Measurements from ENCODE around the gene ANKRD33. TPM values are rescaled to one million over a fixed set of nuclear protein-coding genes. Genes with fewer than 3 reads are reported as not detected.

ANKRD33 gene
- total RNA-seq (2021; fragmentation: NEBNext Ultra II Directional; extraction: Animal tissue kit (Norgen Biotek cat#: 25700)) = not detected
- long read RNA-seq = 0 reads

DNA sequence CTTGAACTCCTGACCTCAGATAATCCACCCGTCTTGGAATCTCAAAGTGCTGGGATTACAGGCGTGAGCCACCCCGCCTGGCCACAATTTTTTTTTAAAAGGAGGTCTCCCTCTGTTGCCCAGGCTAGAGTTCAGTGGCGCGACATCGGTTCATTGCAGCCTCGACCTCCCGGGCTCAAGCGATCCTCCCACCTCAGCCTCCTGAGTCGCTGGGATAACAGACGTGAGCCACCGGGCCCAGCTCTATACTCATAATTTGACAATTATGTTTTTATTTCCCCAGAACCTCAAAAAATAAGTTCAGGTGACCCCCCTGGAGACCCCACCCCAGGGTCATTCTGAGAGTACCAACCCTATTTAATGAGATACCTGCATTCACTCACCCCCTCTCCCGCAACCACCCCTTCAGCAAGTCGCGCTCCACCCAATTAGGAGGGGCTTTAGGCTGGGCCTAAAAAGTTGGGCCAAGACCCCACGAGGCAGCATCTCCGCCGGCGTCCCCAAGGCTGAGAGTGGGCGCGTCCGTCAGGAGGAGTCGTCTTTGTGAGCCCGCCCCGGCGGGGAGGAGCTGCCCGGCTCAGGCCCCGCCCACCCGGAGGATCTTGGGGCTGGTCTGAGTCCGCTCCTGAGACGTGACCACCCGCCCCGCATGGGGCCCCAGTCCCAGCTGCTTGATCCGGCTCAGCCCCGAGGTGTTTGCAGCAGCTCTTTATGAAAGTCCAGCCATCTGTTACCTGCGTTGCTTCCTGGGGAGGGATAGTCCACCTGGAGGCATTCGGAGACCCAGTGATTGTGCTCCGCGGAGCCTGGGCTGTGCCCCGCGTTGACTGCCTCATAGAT lies at the start of gene ANKRD33:
ANKRD33 (plus strand) TSS at position 628 of the 840 bp plus-strand sequence; CDS start at position 712, 84 bp downstream.
- Mint-ChIP-seq H3K27ac (peak within 1 kb of the TSS; percentile 95), H3K4me1 (ENCODE audit: low read depth) (peaks cover 33% of the 10 kb centered on the region), H3K4me3 (no peak within 1 kb of the TSS), H3K27me3 (ENCODE audit: insufficient read depth) (no peaks in the 10 kb centered on the region), H3K36me3 (ENCODE audit: low read depth) (peaks cover 8% of the 10 kb centered on the region; the same call in 1 of the 2 replicates), H3K9me3 (no peaks in the 10 kb centered on the region)
- DNase-seq = no peak
- TF ChIP-seq CTCF (IDR thresholded peaks at IDR 0.05) = no peak

DNA sequence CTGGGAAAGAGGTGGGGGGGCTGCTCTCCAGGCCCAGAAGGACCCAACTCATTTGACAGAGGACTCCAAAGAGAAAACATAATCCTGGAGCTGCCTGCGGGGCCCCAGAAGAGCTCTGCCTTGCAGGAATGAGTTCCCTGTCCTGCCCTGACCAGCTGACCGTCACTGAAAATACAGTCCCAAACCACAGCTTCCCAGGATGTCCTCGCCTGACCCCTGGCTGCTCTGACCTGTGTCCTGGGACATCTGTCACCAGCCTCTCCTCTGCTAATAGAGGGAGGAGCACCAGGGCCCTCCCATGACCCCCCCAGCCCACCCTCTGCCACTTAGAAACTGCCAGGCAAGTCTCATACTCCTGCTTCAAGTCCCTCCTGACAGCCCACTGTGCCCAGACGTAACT lies 49.1 kb upstream of the ANKRD33 start:
- Mint-ChIP-seq H3K27me3 (ENCODE audit: insufficient read depth) (peaks cover 53% of the 10 kb centered on the region), H3K36me3 (ENCODE audit: low read depth) (no peaks in the 10 kb centered on the region), H3K9me3 (no peaks in the 10 kb centered on the region), H3K4me3 (no peak overlapping the region), H3K27ac (no peak overlapping the region), H3K4me1 (ENCODE audit: low read depth) (no peaks in the 10 kb centered on the region)
- no peak for TF ChIP-seq CTCF (IDR thresholded peaks at IDR 0.05)
- no peak for DNase-seq

DNA sequence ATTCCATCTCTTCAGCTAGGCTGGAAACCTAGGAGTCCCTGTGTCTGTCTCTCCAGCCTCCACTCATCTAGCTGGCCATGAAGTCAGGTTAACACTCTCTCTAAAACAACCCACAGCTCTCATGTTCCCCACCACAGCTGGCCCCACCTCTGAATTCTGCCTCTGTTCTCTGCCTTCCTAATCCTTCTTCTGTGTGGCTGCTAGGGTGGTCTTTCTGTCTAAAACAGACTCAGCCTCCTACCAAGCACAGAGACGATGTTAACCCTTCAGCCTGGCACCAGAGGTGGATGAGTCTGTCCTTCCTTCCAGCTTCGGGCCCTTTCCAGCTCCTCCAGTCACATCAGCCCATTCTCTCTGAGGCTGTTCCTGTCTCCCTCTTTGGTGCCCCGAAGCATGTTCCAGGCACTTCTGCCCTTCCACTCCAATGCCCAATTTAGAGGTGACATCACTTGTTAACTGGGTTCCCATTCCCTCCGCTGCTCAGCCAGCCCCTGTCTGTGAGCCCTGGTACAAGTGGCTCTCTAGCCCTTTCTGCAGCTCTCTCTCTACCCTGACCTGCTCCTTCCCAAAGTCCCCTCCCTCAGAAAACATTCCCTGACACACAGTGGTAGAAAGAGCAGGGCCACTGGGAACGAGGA lies 48.5 kb upstream of the ANKRD33 start:
- no peak for DNase-seq
- H3K36me3 Mint-ChIP-seq (ENCODE audit: low read depth) = no peaks in the 10 kb centered on the region
- H3K27me3 Mint-ChIP-seq (ENCODE audit: insufficient read depth) = peaks cover 53% of the 10 kb centered on the region
- H3K9me3 Mint-ChIP-seq = no peaks in the 10 kb centered on the region
- H3K27ac Mint-ChIP-seq = no peak overlapping the region
- no peak for TF ChIP-seq CTCF (IDR thresholded peaks at IDR 0.05)
- no peaks in the 10 kb centered on the region for H3K4me1 Mint-ChIP-seq (ENCODE audit: low read depth)
- H3K4me3 Mint-ChIP-seq = no peak overlapping the region

DNA sequence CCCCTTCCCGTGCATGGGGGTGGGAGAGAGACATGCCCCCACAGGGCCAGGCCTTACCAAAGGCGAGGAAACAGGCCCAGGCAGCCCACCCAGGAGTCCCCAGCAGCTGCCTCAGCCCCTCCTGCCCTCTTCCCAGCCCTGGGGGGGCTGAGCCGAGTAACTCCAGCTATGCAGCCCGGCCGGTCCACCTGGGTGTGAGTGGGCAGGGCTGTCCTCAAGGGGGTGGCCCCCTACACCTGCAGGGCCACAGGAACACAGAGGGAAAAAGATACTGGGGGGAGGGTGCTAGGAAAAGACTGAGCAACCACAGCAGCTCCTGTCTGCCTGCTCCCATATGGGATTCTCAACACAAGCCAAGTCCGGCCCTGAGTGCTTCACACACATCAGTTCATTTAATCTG lies 46.9 kb upstream of the ANKRD33 start:
- DNase-seq = no peak
- H3K27ac Mint-ChIP-seq = no peak overlapping the region
- no peaks in the 10 kb centered on the region for H3K36me3 Mint-ChIP-seq (ENCODE audit: low read depth)
- H3K27me3 Mint-ChIP-seq (ENCODE audit: insufficient read depth) = peaks cover 60% of the 10 kb centered on the region
- H3K4me1 Mint-ChIP-seq (ENCODE audit: low read depth) = no peaks in the 10 kb centered on the region
- TF ChIP-seq CTCF (IDR thresholded peaks at IDR 0.05) = no peak
- no peaks in the 10 kb centered on the region for H3K9me3 Mint-ChIP-seq
- H3K4me3 Mint-ChIP-seq = no peak overlapping the region

GRCh38 chr12:51841727-51842126 lies 46.2 kb upstream of the ANKRD33 start:
- Mint-ChIP-seq H3K4me1 (ENCODE audit: low read depth) (no peaks in the 10 kb centered on the region), H3K27me3 (ENCODE audit: insufficient read depth) (peaks cover 65% of the 10 kb centered on the region), H3K27ac (no peak overlapping the region), H3K36me3 (ENCODE audit: low read depth) (no peaks in the 10 kb centered on the region), H3K9me3 (no peaks in the 10 kb centered on the region), H3K4me3 (no peak overlapping the region)
- DNase-seq = no peak
- no peak for TF ChIP-seq CTCF (IDR thresholded peaks at IDR 0.05)

All from HFFc6 (cell line).